ENCODE measurements around the gene MLLT6.

DNA sequence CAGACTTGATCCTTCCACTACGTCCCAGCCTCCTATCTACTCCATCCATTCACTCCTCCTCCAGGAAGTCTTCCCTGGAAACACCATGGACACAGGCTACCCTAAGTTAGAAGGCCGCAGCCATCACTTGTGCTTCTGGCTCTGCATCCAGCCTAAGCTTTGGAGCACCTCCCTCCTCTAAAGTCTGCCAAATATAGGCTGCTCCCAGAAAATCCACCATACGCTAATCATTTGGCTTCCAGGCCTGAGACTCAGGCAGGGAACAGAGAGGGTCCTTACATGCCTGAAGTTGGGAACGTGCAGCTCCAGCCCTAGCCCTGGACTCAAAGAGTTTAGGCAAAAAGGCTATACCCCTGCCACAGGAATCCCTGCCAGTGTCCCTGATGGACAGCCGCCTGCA, 36.4 kb downstream of the MLLT6 start:
- TF ChIP-seq, protein P1, sequence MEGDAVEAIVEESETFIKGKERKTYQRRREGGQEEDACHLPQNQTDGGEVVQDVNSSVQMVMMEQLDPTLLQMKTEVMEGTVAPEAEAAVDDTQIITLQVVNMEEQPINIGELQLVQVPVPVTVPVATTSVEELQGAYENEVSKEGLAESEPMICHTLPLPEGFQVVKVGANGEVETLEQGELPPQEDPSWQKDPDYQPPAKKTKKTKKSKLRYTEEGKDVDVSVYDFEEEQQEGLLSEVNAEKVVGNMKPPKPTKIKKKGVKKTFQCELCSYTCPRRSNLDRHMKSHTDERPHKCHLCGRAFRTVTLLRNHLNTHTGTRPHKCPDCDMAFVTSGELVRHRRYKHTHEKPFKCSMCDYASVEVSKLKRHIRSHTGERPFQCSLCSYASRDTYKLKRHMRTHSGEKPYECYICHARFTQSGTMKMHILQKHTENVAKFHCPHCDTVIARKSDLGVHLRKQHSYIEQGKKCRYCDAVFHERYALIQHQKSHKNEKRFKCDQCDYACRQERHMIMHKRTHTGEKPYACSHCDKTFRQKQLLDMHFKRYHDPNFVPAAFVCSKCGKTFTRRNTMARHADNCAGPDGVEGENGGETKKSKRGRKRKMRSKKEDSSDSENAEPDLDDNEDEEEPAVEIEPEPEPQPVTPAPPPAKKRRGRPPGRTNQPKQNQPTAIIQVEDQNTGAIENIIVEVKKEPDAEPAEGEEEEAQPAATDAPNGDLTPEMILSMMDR (IDR thresholded peaks at IDR 0.05 in 4 of 5, conservative IDR thresholded peaks at IDR 0.05 in 1 of 5), result no peak
- no peak for TF ChIP-seq POLR2A (IDR thresholded peaks at IDR 0.05)

All from gastrocnemius medialis (tissue), 4 donors.